Stimulated activated CD8-positive, alpha-beta memory T cell treated with anti-CD3 and anti-CD28 coated beads, Interleukin-7, amount 100 ng/mL, for 4 hours (primary cell): ENCODE data around the gene CASZ1.

ENCODE experiments used
- DNase-seq, 2 donors: peaks; one replicate each; pipeline ENCODE4 v3.0.0-alpha.2; 2020; ENCODE audit warnings: low read depth in 2 of 2

The CASZ1 gene

DNA sequence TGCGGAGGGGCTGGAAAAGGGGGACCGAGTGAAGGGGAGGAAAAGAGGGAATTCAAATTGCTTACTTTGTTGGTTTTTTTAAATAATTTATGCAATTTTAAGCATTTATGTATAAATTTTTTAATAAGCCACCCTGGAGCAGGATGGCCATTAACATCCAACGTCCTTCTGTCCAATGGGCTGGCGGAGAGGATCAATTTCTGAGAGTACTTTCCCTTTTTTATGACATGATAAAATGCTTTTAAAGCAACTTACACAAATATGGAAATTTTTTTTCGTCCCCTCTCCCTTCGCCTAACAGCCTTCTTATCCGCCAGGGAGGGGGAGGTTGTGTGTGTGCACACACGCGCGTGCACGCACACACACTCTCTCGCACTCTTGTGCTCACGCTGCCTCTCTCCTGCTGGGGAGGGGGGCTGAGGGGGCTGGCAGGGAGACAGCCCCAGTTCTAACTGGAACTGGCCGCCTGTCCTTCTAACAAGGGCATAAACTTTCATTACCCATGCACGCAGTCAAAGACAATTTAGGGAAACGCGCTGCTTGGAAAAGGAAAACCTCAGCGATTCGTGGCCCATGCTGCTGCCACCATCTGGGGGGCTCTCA is 123.2 kb downstream of the CASZ1 start:
- DNase-seq: no peak

DNA sequence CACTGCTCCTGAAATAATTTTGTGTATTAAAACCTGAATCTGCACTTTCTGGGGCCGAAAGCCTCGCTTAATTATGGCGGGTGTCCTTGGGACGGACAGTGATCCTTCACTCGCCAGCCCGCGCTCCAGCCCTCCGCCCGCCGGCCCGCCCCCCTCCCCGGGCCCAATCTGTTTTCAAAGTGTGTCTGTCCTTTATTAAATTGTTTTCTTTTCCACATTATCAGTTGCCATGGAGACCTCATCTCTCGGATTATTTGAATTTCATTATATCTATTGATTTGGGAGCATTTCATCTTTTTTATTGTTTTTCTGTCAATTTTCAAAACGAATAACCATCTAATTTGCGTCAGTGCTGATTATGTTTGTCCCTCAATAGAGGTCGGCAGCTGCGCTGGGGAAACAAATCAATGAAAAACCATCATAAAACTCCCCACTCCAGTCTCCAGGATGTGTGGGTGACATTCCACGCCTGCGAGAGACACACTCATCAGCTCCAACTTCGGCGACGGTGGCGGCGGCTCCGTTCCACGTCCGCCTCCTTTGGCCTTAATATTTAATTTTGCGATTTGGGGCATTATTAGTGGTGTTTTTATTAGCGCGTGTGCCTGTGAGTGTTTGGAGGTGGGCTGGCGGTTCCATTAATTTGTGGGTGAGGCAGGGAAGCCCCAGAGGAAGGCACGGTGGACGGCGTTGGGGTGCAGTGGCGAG is 123.9 kb downstream of the CASZ1 start:
- no peak for DNase-seq

- no peak for DNase-seq
Measured at GRCh38 chr1:10671622-10672342, 124.7 kb downstream of the CASZ1 start.

DNA sequence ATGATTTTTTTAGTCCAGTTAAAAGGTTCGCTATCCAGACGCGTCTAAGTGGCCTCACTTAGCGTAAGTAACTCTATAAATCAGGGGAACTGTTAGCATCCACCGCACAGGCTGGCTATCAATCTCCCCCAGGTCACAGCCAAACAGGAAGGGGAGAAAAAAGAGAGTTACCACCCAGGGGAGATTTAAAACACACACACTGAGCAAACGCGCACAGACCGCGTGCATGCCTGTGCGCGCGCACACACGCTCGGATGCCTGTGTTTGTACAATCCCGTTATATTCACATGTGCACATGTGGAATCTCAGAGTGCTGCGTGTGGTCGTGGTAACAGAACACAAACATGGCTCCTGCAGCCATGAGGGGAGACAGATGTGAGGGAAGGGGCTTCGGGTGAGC is 125.4 kb downstream of the CASZ1 start:
- DNase-seq: no peak

- DNase-seq: no peak
Measured at GRCh38 chr1:10670190-10670589, 126.3 kb downstream of the CASZ1 start.

GRCh38 chr1:10669570-10669969 is 126.9 kb downstream of the CASZ1 start:
- no peak for DNase-seq

- no peak for DNase-seq
Measured at GRCh38 chr1:10667861-10668761, 128.3 kb downstream of the CASZ1 start.

- DNase-seq: no peak
Measured at GRCh38 chr1:10665930-10666850, 130.3 kb downstream of the CASZ1 start.

GRCh38 chr1:10665226-10665625 is 131.2 kb downstream of the CASZ1 start:
- DNase-seq: no peak

- no peak for DNase-seq
Measured at GRCh38 chr1:10664251-10664650, 132.2 kb downstream of the CASZ1 start.

DNA sequence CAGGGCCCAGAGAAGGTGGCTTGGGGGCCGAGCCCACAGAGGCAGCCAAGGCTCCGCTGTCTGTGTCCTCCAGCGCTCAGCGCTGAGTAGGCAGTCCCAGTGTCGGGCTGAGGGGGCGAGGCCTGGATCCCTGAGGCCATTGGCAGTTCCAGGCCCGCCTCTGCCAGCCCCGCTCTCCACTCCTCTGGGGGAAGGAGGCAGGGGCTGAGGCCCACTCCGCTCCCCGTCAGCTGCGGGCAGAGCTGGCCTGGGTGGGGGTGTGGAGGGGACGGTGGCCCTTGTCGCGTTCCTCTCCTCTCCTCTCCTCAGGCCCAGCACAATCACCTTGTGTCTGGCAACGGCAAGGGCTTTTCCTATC is 132.8 kb downstream of the CASZ1 start:
- no peak for DNase-seq

DNA sequence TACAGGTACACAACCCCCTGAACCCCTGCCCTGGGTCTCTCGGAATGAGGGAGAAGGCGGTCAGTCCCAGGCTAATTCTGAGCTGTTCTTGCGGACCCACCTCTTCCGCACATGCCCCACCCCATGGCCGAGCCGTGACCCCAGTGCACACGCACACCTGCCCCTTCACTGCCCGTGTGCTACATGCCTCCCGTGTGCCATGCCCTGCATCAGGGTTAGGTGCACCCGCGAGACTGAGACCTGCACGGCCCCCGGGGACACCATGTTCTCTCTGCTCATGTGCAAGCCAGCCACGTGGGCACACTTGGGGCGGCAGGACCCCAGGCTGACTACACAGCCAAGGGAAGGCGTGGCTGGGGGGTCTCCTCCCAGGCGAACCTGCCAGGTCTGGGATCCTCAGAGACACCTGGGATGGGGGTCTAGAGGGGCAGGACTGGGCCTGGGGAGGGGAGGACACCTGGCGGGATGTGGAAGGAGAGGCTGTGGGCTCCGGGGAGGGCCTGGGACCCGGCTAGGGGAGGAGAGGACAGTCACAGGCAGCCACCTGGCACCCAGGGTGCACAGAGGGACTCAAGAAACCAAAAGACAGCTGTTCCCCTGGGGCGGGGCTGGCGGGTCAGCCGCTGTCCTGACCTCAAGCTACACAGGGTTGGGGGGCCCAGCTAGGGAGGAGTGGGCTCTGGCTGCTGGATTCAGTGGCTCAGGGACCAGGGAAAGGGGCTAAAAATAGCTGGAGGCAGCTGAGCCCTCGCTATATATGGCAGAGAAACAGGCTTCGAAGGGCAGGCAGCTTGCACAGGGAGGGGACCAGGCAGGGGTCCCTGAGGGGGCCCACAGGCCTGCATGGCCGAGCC is 133.4 kb downstream of the CASZ1 start:
- no peak for DNase-seq

GRCh38 chr1:10662090-10662688 is 134.3 kb downstream of the CASZ1 start:
- DNase-seq: no peak

GRCh38 chr1:10661453-10661852 is 135.0 kb downstream of the CASZ1 start:
- DNase-seq: no peak

GRCh38 chr1:10659646-10660540 is 136.6 kb downstream of the CASZ1 start:
- no peak for DNase-seq

DNA sequence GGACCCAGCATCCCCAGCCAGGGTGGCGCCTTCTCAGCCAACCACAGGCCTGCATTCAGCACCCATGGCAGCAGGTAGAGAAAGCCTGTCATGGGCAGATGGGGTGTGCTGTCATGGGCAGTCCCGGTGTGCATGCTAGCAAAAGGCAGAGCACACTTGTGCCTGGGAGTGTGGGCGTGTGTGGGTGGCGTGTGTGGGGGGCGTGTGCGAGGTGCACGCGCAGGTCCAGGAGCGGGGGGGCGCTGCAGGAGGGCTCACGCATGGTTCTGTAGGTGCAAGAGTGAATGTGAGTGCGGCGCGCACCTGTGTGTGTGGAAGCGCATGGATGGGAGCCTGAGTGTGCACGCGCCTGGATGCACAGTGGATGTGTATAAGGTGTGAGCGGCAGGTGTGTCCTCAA is 137.2 kb downstream of the CASZ1 start:
- no peak for DNase-seq

- no peak for DNase-seq
Measured at GRCh38 chr1:10658396-10659066, 137.9 kb downstream of the CASZ1 start.
